Lung (tissue), 10 donors: ENCODE data around the gene ITGB1BP2. TPM values are rescaled to one million over a fixed set of nuclear protein-coding genes. Genes with fewer than 3 reads are reported as not detected.
"Not testable (repeated sequence)": the region's sequence is repeated elsewhere in the genome, so short reads cannot be mapped to it uniquely, and the experiment has no call there.

Source experiments
- ATAC-seq: fragments of 200-7000 bp; cut with Tn5 transposase; one replicate; pipeline ENCODE4 v1.9.1; 2020; ENCODE audit warnings: moderate number of reproducible peaks; ENCODE audit not compliant: insufficient read depth, low FRiP score
- DNase-seq, 3 donors: peaks; one replicate each; pipeline ENCODE4 v3.0.0-alpha.2; 2013 to 2017
- H3K27ac ChIP-seq, 2 donors: one replicate each; pipeline ENCODE4 v1.5.1; 2013; ENCODE audit warnings: mild to moderate bottlenecking in 2 of 2, moderate library complexity in 2 of 2, control low read depth in 1 of 2, inconsistent platforms in 1 of 2, low read depth in 1 of 2, low read length in 1 of 2
- H3K27me3 ChIP-seq, 3 donors: one replicate each; pipeline ENCODE4 v1.5.1; 2013; ENCODE audit warnings: low read length in 2 of 3; ENCODE audit not compliant: control insufficient read depth in 3 of 3, insufficient read depth in 3 of 3
- H3K36me3 ChIP-seq, 4 donors: one replicate each; pipeline ENCODE4 v1.5.1; 2013; ENCODE audit warnings: low read length in 4 of 4, mild to moderate bottlenecking in 1 of 4, moderate library complexity in 1 of 4; ENCODE audit not compliant: control insufficient read depth in 4 of 4, insufficient read depth in 4 of 4
- H3K4me1 ChIP-seq, 5 donors: one replicate each; pipeline ENCODE4 v1.5.1; 2013; ENCODE audit warnings: low read length in 5 of 5, mild to moderate bottlenecking in 2 of 5, moderate library complexity in 1 of 5; ENCODE audit not compliant: control insufficient read depth in 5 of 5, insufficient read depth in 5 of 5
- H3K4me3 ChIP-seq: one replicate; pipeline ENCODE4 v1.5.1; 2013; ENCODE audit warnings: mild to moderate bottlenecking, control low read depth, moderate library complexity
- H3K9ac ChIP-seq, 2 donors: one replicate each; pipeline ENCODE4 v1.5.1; 2013; ENCODE audit warnings: low read length in 2 of 2, control low read depth in 1 of 2; ENCODE audit not compliant: insufficient read depth in 1 of 2
- H3K9me3 ChIP-seq, 4 donors: one replicate each; pipeline ENCODE4 v1.5.1; 2013; ENCODE audit warnings: low read length in 3 of 4, mild to moderate bottlenecking in 1 of 4, moderate library complexity in 1 of 4; ENCODE audit not compliant: control insufficient read depth in 4 of 4, insufficient read depth in 3 of 4
- WGBS, 2 donors: extraction: QIAGEN DNeasy Blood & Tissue Kit; methylation state at CpG; one replicate each; pipeline ENCODE4 v1.1.7; 2013; 5-methylcytosine and 5-hydroxymethylcytosine counted together
- polyA plus RNA-seq, 2 donors: library from polyadenylated mRNA; stranded (reverse); fragments of 200-250 nt; gene quantifications; one replicate each; pipeline ENCODE4 v1.2.1, GENCODE V29; 2013
- total RNA-seq, 2 donors: library from RNA; depleted of rRNA in 1 of 2; stranded (reverse); fragments of >200 nt in 1 of 2; gene quantifications; one replicate each; pipeline ENCODE4 v1.2.1, GENCODE V29; 2014 to 2021
- donor health status: Bipolar disorder and iron deficiency.
- donor health status: healthy.
- donor health status: DM: yes; HTN: yes; CAD: no.

The ITGB1BP2 gene
- total and polyA plus RNA-seq, 4 donors: 0.79 to 3.5 (median 1.8) TPM

- WGBS, 2 donors: 67 to 91% methylated on average over 5 of the region's 5 CpGs
- DNase-seq, H3K4me1 ChIP-seq, H3K4me3 ChIP-seq, H3K27me3 ChIP-seq, H3K36me3 ChIP-seq, H3K9me3 ChIP-seq, ATAC-seq, H3K9ac ChIP-seq, H3K27ac ChIP-seq: not testable (repeated sequence)
Observed at GRCh38 chrX:71352439-71352838, 50.9 kb downstream of the ITGB1BP2 start.

Other genes starting within 250 kb of the ITGB1BP2 start
- 10 to 100 TPM; 42.0 to 67.7 TPM for gene SNX12, start 233.4 kb upstream of the ITGB1BP2 start, total RNA-seq
- 10 to 100 TPM; 22.7 to 35.1 TPM for gene SNX12, start 233.4 kb upstream of the ITGB1BP2 start, polyA plus RNA-seq
- gene FOXO4, start 205.9 kb upstream of the ITGB1BP2 start, total RNA-seq: 10 to 100 TPM; 13.9 to 16.3 TPM
- gene FOXO4, start 205.9 kb upstream of the ITGB1BP2 start, polyA plus RNA-seq: 10 to 100 TPM in 1 of 2 donors, 1 to 10 TPM in 1; 9.4 to 10.8 TPM
- not detected for gene CXorf65, start 195.0 kb upstream of the ITGB1BP2 start, total RNA-seq
- 1 to 10 TPM in 1 of 2 donors, under 1 TPM in 1; 0.95 to 2.6 TPM for gene CXorf65, start 195.0 kb upstream of the ITGB1BP2 start, polyA plus RNA-seq
- gene IL2RG, start 190.2 kb upstream of the ITGB1BP2 start, total RNA-seq: 10 to 100 TPM; 14.0 to 25.8 TPM
- 100 to 1,000 TPM in 1 of 2 donors, 10 to 100 TPM in 1; 13.5 to 136 TPM for gene IL2RG, start 190.2 kb upstream of the ITGB1BP2 start, polyA plus RNA-seq
- gene MED12, start 183.2 kb upstream of the ITGB1BP2 start, total RNA-seq: 10 to 100 TPM; 36.1 to 41.1 TPM
- 10 to 100 TPM; 10.3 to 13.8 TPM for gene MED12, start 183.2 kb upstream of the ITGB1BP2 start, polyA plus RNA-seq
- 1 to 10 TPM in 1 of 2 donors, under 1 TPM in 1; 0.86 to 1.5 TPM for gene NLGN3, start 156.9 kb upstream of the ITGB1BP2 start, total RNA-seq
- gene NLGN3, start 156.9 kb upstream of the ITGB1BP2 start, polyA plus RNA-seq: under 1 TPM; 0.20 to 0.71 TPM
- 1 to 10 TPM in 1 of 2 donors, not detected in 1; 3.7 TPM for gene GJB1, start 78.5 kb upstream of the ITGB1BP2 start, total RNA-seq
- gene GJB1, start 78.5 kb upstream of the ITGB1BP2 start, polyA plus RNA-seq: 1 to 10 TPM in 1 of 2 donors, under 1 TPM in 1; 0.42 to 2.9 TPM
- 10 to 100 TPM; 21.5 to 23.4 TPM for gene ZMYM3, start 47.6 kb upstream of the ITGB1BP2 start, total RNA-seq
- gene ZMYM3, start 47.6 kb upstream of the ITGB1BP2 start, polyA plus RNA-seq: 1 to 10 TPM; 5.8 to 9.9 TPM
- gene NONO, start 18.1 kb upstream of the ITGB1BP2 start, total RNA-seq: 100 to 1,000 TPM; 239 to 336 TPM
- 100 to 1,000 TPM in 1 of 2 donors, 10 to 100 TPM in 1; 93.5 to 139 TPM for gene NONO, start 18.1 kb upstream of the ITGB1BP2 start, polyA plus RNA-seq
- 10 to 100 TPM; 36.6 to 77.4 TPM for gene TAF1, start 64.6 kb downstream of the ITGB1BP2 start, total RNA-seq
- gene TAF1, start 64.6 kb downstream of the ITGB1BP2 start, polyA plus RNA-seq: 10 to 100 TPM in 1 of 2 donors, 1 to 10 TPM in 1; 9.5 to 14.7 TPM
- gene OGT, start 231.4 kb downstream of the ITGB1BP2 start, total RNA-seq: 100 to 1,000 TPM in 1 of 2 donors, 10 to 100 TPM in 1; 91.3 to 385 TPM
- gene OGT, start 231.4 kb downstream of the ITGB1BP2 start, polyA plus RNA-seq: 10 to 100 TPM; 32.3 to 54.2 TPM